ENCODE data around the gene GPC5. TPM values are rescaled to one million over a fixed set of nuclear protein-coding genes. Genes with fewer than 3 reads are reported as not detected.

Gene GPC5
- total and polyA plus RNA-seq, 2 of the 8 experiments (the other 6 are each of a cell fraction or from before 2014, with no cell fraction given), result 0.20 to 0.39 TPM

- Histone ChIP-seq H3K36me3 (ENCODE audit: control insufficient read depth in 2 of 4, insufficient read depth in 4 of 4, low read length in 3 of 4) (no peaks in the 10 kb centered on the region), H3K27me3 (replicated peaks in 1 of 4; ENCODE audit: control insufficient read depth in 3 of 4, extremely low read depth in 1 of 4, insufficient read depth in 3 of 4, low read length in 3 of 4) (peaks cover 0 to 1% (median 0%) of the 10 kb centered on the region in 4 experiments; a peak in 1 of 7 replicates), H4K5ac (ENCODE audit: insufficient read length, low read depth, low read length) (no peak overlapping the region), H3K27ac (ENCODE audit: low read depth, low read length) (no peak overlapping the region), H3K79me2 (ENCODE audit: control insufficient read depth in 1 of 2, insufficient read depth in 2 of 2, low read length in 2 of 2) (no peaks in the 10 kb centered on the region), H3K23me2 (ENCODE audit: low read depth, low read length) (no peaks in the 10 kb centered on the region), H3K9ac (replicated peaks in 1 of 4; ENCODE audit: extremely low read depth in 1 of 4, low read depth in 3 of 4, low read length in 3 of 4) (no peak overlapping the region), H3K23ac (ENCODE audit: insufficient read length) (no peak overlapping the region), H4K8ac (ENCODE audit: extremely low read depth, insufficient read depth, low read length) (no peak overlapping the region), H3K4ac (replicated peaks; ENCODE audit: insufficient read length, low read depth, low read length) (no peak overlapping the region), H2BK15ac (ENCODE audit: low read length) (no peak overlapping the region), H3K4me3 (ENCODE audit: extremely low read depth in 1 of 4, insufficient read depth in 2 of 4, low read depth in 3 of 4, low read length in 4 of 4) (no peak overlapping the region), H3K9me3 (ENCODE audit: insufficient read depth in 2 of 2, low read depth in 1 of 2, low read length in 1 of 2) (no peaks in the 10 kb centered on the region), H3K18ac (ENCODE audit: extremely low read depth, low read length) (no peak overlapping the region), H3K56ac (replicated peaks; ENCODE audit: insufficient read length, low read depth, low read length) (no peak overlapping the region), H2BK5ac (ENCODE audit: low read depth, low read length) (no peak overlapping the region), H3K79me1 (ENCODE audit: low read depth, low read length) (no peaks in the 10 kb centered on the region), H2BK20ac (ENCODE audit: low read length) (no peak overlapping the region), H3K4me1 (replicated peaks in 1 of 4; ENCODE audit: control insufficient read depth in 3 of 4, insufficient read depth in 4 of 4, low read length in 3 of 4) (peaks cover 0 to under 1% (median under 1%) of the 10 kb centered on the region in 4 experiments; a peak in 2 of 7 replicates), H2BK120ac (replicated peaks; ENCODE audit: low read depth, low read length) (no peak overlapping the region), H2AFZ (ENCODE audit: low read length) (no peak overlapping the region), H3K4me2 (ENCODE audit: insufficient read depth in 1 of 2, low read depth in 2 of 2, low read length in 2 of 2) (no peak overlapping the region), H4K20me1 (replicated peaks in 1 of 2; ENCODE audit: control insufficient read depth in 1 of 2, insufficient read depth in 2 of 2, low read length in 2 of 2) (no peaks in the 10 kb centered on the region), H2BK12ac (ENCODE audit: low read depth, low read length) (no peak overlapping the region), H3K14ac (ENCODE audit: insufficient read length) (no peak overlapping the region), H2AK5ac (ENCODE audit: low read depth, low read length) (no peak overlapping the region), H4K91ac (replicated peaks; ENCODE audit: insufficient read length, low read length) (no peak overlapping the region)
- ChIA-PET CTCF (ENCODE audit: partially characterized antibody) (interaction anchor here (0.6 kb wide), 1 partner anchor 8 kb away, joined by 3 read pairs; no protein-coding TSS in a partner anchor), POLR2A (ENCODE audit: partially characterized antibody) (no interaction called here)
- FAIRE-seq, result no peak
- DNase-seq (ENCODE audit: low read depth in 1 of 2, low spot score in 2 of 2), result no peak
- 88% methylated on average over 2 of the region's 2 CpGs; no CpG with 5 or more reads in 1 of the 2 experiments for WGBS, 2 experiments (ENCODE audit: extremely low coverage in 1 of 2, insufficient coverage in 1 of 2, insufficient read length in 1 of 2, insufficient replicate concordance in 2 of 2, low coverage in 1 of 2, low lambda C conversion rate in 2 of 2, missing lambda C conversion rate in 1 of 2)
- TF ChIP-seq TAF1 (IDR thresholded peaks at IDR 0.05; ENCODE audit: low read depth, low read length), result no peak
- TF ChIP-seq YY1 (IDR thresholded peaks at IDR 0.05; ENCODE audit: low read depth, low read length), result no peak
- no peak for TF ChIP-seq CEBPB (IDR thresholded peaks at IDR 0.05; ENCODE audit: low read depth, low read length)
- TF ChIP-seq SP1 (IDR thresholded peaks at IDR 0.05; ENCODE audit: low read depth, low read length), result no peak
- TF ChIP-seq MAX (IDR thresholded peaks at IDR 0.05), result no peak
- no peak for TF ChIP-seq PHF8 (conservative IDR thresholded peaks at IDR 0.05; ENCODE audit: low read depth, low read length)
- no peak for TF ChIP-seq POU5F1 (IDR thresholded peaks at IDR 0.05; ENCODE audit: low read depth, low read length)
- TF ChIP-seq RBBP5 (IDR thresholded peaks at IDR 0.05; ENCODE audit: borderline replicate concordance, low read depth, low read length), result no peak
- no peak for TF ChIP-seq CBX5 (IDR thresholded peaks at IDR 0.05; ENCODE audit: low read depth, low read length)
- TF ChIP-seq JUN (IDR thresholded peaks at IDR 0.05; ENCODE audit: low read depth, low read length), result no peak
- no peak for TF ChIP-seq EGR1 (IDR thresholded peaks at IDR 0.05; ENCODE audit: borderline replicate concordance, low read depth, low read length)
- TF ChIP-seq TCF12 (IDR thresholded peaks at IDR 0.05; ENCODE audit: low read depth, low read length), result no peak
- TF ChIP-seq HDAC2 (IDR thresholded peaks at IDR 0.05; ENCODE audit: borderline replicate concordance in 1 of 2, low read depth in 2 of 2, low read length in 2 of 2), result no peak
- TF ChIP-seq, protein P1, sequence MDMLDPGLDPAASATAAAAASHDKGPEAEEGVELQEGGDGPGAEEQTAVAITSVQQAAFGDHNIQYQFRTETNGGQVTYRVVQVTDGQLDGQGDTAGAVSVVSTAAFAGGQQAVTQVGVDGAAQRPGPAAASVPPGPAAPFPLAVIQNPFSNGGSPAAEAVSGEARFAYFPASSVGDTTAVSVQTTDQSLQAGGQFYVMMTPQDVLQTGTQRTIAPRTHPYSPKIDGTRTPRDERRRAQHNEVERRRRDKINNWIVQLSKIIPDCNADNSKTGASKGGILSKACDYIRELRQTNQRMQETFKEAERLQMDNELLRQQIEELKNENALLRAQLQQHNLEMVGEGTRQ (IDR thresholded peaks at IDR 0.05; ENCODE audit: low read length), result no peak
These were observed 1096.5 kb downstream of the GPC5 start for GRCh38 chr13:92494915-92495314.

Data from H1 (cell line).